Measurements from ENCODE around the gene MFN2. TPM values are rescaled to one million over a fixed set of nuclear protein-coding genes. Genes with fewer than 3 reads are reported as not detected.

Gene MFN2
- total RNA-seq, 1 donor from 2014 or later, result 29.6 TPM

DNA sequence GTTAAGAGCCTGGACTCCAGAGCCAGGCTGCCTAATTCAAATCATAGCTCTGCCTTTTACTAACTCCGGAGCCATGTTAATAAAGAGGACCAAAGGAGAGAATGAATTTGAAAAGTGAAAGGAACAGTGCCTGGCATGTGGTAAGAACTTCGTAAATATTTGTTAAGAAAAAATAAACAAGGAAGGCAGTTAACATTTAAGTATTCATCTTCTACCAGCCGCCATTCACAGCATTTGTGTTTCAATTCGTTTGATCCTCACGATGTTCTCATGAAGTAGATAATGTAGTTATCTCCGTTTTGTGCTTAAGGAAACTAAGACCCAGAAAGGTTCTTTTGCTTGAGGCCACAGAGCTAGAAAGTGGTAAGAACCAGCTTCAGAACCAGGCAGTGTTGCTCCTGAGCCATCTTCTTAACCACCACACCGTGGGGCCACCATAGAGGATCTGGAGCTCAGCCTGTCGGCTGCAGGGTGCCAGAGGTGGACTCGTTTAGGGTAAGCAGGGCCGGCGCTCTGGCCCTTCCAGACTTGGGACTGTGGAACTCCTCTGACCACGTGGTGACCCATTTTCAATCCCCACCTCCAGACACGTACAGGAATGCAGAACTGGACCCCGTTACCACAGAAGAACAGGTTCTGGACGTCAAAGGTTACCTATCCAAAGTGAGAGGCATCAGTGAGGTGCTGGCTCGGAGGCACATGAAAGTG is 11.9 kb downstream of the MFN2 start:
- Histone ChIP-seq H3K36me3 (peaks cover 3% of the 10 kb centered on the region), H3K27me3 (no peaks in the 10 kb centered on the region), H3K4me3 (no peak overlapping the region), H3K4me1 (no peaks in the 10 kb centered on the region), H4K20me1 (ENCODE audit: low read depth) (no peaks in the 10 kb centered on the region), H2AFZ (replicated peaks) (no peak overlapping the region), H3K79me2 (ENCODE audit: low read depth) (peaks cover 12% of the 10 kb centered on the region), H3K27ac (no peak overlapping the region), H3F3A (ENCODE audit: low read depth) (no peaks in the 10 kb centered on the region), H3K4me2 (no peak overlapping the region), H3K9ac (no peak overlapping the region), H3K9me3 (ENCODE audit: low read depth) (no peaks in the 10 kb centered on the region)
- no peak overlapping the region for H3K4me3 Mint-ChIP-seq
- no peaks in the 10 kb centered on the region for H3K9me3 Mint-ChIP-seq
- DNase-seq (ENCODE audit: low spot score), result no peak
- peaks cover 4% of the 10 kb centered on the region for H3K27me3 Mint-ChIP-seq (ENCODE audit: insufficient read depth, low read depth)
- TF ChIP-seq, protein P1, sequence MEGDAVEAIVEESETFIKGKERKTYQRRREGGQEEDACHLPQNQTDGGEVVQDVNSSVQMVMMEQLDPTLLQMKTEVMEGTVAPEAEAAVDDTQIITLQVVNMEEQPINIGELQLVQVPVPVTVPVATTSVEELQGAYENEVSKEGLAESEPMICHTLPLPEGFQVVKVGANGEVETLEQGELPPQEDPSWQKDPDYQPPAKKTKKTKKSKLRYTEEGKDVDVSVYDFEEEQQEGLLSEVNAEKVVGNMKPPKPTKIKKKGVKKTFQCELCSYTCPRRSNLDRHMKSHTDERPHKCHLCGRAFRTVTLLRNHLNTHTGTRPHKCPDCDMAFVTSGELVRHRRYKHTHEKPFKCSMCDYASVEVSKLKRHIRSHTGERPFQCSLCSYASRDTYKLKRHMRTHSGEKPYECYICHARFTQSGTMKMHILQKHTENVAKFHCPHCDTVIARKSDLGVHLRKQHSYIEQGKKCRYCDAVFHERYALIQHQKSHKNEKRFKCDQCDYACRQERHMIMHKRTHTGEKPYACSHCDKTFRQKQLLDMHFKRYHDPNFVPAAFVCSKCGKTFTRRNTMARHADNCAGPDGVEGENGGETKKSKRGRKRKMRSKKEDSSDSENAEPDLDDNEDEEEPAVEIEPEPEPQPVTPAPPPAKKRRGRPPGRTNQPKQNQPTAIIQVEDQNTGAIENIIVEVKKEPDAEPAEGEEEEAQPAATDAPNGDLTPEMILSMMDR (IDR thresholded peaks at IDR 0.05), result no peak
- TF ChIP-seq EZH2phosphoT487 (IDR thresholded peaks at IDR 0.05), result no peak
- TF ChIP-seq EZH2 (IDR thresholded peaks at IDR 0.05), result no peak
- H3K4me1 Mint-ChIP-seq, result no peaks in the 10 kb centered on the region
- peaks cover 36% of the 10 kb centered on the region for H3K36me3 Mint-ChIP-seq
- H3K27ac Mint-ChIP-seq, result no peak overlapping the region

DNA sequence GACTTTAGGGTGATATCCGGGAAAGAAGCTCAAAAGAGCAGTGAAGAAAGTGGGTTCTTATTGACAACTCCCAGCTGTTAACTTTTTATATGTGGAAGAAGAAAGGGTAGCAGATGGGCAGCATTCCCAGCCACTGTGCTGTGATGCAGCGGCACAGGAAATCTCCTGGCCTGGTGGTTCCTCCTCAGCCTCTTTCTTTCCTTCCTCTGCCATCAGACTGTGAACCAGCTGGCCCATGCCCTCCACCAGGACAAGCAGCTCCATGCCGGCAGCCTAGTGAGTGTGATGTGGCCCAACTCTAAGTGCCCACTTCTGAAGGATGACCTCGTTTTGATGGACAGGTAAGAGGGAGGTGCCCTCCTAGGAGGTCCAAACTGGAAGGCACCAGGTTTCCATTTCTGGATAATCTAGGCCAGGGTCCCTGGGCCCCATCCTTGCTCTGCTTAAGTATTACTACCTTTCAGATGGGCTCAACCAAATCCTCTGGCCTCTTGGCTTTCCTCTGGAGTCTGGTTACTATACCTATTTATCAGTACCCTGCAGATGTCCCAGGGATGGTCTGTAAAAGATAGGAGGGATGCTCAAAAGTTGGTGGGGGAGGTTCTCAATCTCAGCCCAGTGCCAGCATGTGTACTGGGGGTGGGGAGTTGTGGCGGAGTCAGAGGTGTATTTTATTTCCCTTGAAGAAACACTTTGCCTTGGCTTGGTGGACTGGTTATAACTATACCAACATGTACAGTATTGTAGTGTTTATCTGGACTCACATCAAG is 17.0 kb downstream of the MFN2 start:
- Mint-ChIP-seq H3K27ac (no peak overlapping the region), H3K4me1 (no peaks in the 10 kb centered on the region), H3K36me3 (peaks cover 32% of the 10 kb centered on the region), H3K27me3 (ENCODE audit: insufficient read depth, low read depth) (peaks cover 2% of the 10 kb centered on the region), H3K4me3 (no peak overlapping the region), H3K9me3 (no peaks in the 10 kb centered on the region)
- DNase-seq (ENCODE audit: low spot score), result no peak
- H3K27ac ChIP-seq, result no peak overlapping the region
- no peak for TF ChIP-seq EZH2phosphoT487 (IDR thresholded peaks at IDR 0.05)
- no peak for TF ChIP-seq EZH2 (IDR thresholded peaks at IDR 0.05)
- TF ChIP-seq, protein P1 (IDR thresholded peaks at IDR 0.05), result no peak
- H4K20me1 ChIP-seq (ENCODE audit: low read depth), result no peaks in the 10 kb centered on the region
- no peaks in the 10 kb centered on the region for H3K79me2 ChIP-seq (ENCODE audit: low read depth)
- no peak overlapping the region for H3K4me2 ChIP-seq
- no peak overlapping the region for H3K9ac ChIP-seq
- H3K4me1 ChIP-seq, result no peaks in the 10 kb centered on the region
- peaks cover 7% of the 10 kb centered on the region for H3F3A ChIP-seq (ENCODE audit: low read depth)
- no peaks in the 10 kb centered on the region for H3K9me3 ChIP-seq (ENCODE audit: low read depth)
- no peak overlapping the region for H3K4me3 ChIP-seq
- H3K36me3 ChIP-seq, result peaks cover 3% of the 10 kb centered on the region
- no peaks in the 10 kb centered on the region for H3K27me3 ChIP-seq
- no peak overlapping the region for H2AFZ ChIP-seq (replicated peaks)

DNA sequence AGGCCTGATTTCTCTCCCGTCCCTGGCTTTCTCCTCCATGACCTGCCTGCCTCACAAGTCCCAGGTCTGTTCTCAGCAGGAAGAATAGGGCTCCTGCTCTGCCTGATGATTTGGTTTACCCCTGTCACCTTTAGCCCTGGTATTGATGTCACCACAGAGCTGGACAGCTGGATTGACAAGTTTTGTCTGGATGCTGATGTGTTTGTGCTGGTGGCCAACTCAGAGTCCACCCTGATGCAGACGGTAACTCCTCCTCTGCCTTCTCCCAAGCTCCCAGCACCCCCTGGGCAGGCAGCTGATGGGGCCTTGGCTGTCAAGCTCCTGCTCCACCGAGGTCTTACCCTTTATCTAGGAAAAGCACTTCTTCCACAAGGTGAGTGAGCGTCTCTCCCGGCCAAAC is 18.4 kb downstream of the MFN2 start:
- Mint-ChIP-seq H3K9me3 (no peaks in the 10 kb centered on the region), H3K36me3 (peaks cover 35% of the 10 kb centered on the region), H3K27me3 (ENCODE audit: insufficient read depth, low read depth) (peaks cover 2% of the 10 kb centered on the region), H3K27ac (no peak overlapping the region), H3K4me1 (no peaks in the 10 kb centered on the region), H3K4me3 (no peak overlapping the region)
- no peaks in the 10 kb centered on the region for H4K20me1 ChIP-seq (ENCODE audit: low read depth)
- H3F3A ChIP-seq (ENCODE audit: low read depth), result peaks cover 7% of the 10 kb centered on the region
- H3K4me3 ChIP-seq, result no peak overlapping the region
- H3K27me3 ChIP-seq, result no peaks in the 10 kb centered on the region
- H3K9ac ChIP-seq, result no peak overlapping the region
- H3K4me1 ChIP-seq, result no peaks in the 10 kb centered on the region
- H2AFZ ChIP-seq (replicated peaks), result no peak overlapping the region
- no peaks in the 10 kb centered on the region for H3K36me3 ChIP-seq
- no peak overlapping the region for H3K4me2 ChIP-seq
- no peaks in the 10 kb centered on the region for H3K9me3 ChIP-seq (ENCODE audit: low read depth)
- H3K79me2 ChIP-seq (ENCODE audit: low read depth), result no peaks in the 10 kb centered on the region
- TF ChIP-seq, protein P1 (IDR thresholded peaks at IDR 0.05), result no peak
- TF ChIP-seq EZH2 (IDR thresholded peaks at IDR 0.05), result no peak
- TF ChIP-seq EZH2phosphoT487 (IDR thresholded peaks at IDR 0.05), result no peak
- no peak overlapping the region for H3K27ac ChIP-seq
- DNase-seq (ENCODE audit: low spot score), result no peak
